ENCODE data around the gene ARHGAP22. TPM values are rescaled to one million over a fixed set of nuclear protein-coding genes. Genes with fewer than 3 reads are reported as not detected.
A peak's percentile ranks its signal among the peaks of the same experiment; 100 is the strongest.

The ARHGAP22 gene
- total and polyA plus RNA-seq, 7 experiments from 2014 or later = 0.37 to 2.9 (median 1.1) TPM; not detected in 3

DNA sequence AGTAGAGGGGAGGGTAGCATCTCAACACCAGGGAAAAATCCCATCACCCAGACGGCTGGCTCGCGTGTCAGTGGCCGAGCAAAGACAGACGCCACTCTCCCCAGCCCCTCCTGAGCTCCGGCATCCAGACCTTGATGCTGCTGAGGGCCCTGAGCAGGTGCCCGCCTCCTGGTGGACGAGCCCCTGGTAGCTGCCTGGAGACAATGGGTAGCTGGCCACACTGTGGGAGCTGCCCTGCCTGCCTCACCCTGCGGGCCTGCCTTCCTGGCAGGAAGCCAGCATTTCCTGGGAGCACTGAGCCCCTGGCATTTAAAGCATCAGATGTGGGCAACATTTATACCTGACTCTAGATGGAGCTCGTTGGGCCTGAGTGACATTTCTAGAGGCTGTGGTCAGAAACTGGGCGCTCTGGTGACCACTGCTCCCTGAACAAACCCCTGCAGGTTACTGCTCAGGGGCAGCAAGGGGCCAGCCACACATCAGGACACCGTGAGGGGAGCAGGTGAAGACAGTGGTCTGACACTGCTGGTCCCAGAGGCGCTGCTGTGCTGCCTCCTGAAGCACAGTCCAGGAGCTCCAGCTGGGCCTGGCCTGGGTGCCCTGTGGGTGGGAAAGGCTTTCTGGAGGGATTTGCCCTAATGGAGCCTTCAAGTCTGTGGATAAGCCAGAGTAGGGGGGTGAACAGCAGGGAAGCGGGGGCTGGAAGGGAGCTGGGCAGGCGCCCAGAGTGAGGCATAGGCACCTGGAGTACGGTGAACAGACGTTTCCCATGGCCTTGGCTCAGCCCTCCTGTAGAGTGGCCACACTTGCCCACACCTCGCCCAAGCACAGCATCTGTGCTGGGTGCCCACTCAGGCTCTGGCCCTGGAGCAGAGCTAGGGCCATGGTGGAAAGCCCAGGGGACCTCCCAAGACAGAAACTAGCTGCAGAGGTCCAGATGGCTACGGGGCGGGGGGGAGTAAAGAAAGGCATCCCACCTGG lies 159.7 kb downstream of the ARHGAP22 start:
- H3K9me3 ChIP-seq (ENCODE audit: control insufficient read depth in 2 of 3, low read length in 3 of 3) = no peaks in the 10 kb centered on the region
- H3K4me1 ChIP-seq (ENCODE audit: control insufficient read depth in 2 of 2, insufficient read depth in 2 of 2, low read length in 2 of 2) = no peaks in the 10 kb centered on the region
- ChIA-PET CTCF (interaction anchor here (0.7 kb wide), 1 partner anchor 81 kb away, joined by 3 read pairs; no protein-coding TSS in a partner anchor), POLR2A (interaction anchor here (0.7 kb wide), 1 partner anchor 59 kb away, joined by 4 read pairs; no protein-coding TSS in a partner anchor)
- H3K27ac ChIP-seq (ENCODE audit: low read depth, low read length) = no peak overlapping the region
- Mint-ChIP-seq H3K27me3 (peaks cover 0 to 4% (median 0%) of the 10 kb centered on the region in 5 donors), H3K4me3 (no peak overlapping the region), H3K27ac (no peak overlapping the region), H3K36me3 (no peaks in the 10 kb centered on the region), H3K4me1 (no peaks in the 10 kb centered on the region), H3K9me3 (no peaks in the 10 kb centered on the region)
- ATAC-seq (no peak), DNase-seq (no peak)
- H3K36me3 ChIP-seq (ENCODE audit: control insufficient read depth in 2 of 3, insufficient read depth in 3 of 3, low read length in 3 of 3) = no peaks in the 10 kb centered on the region
- intact Hi-C loops (cut with micrococcal nuclease) = no loop called here
- H3K27me3 ChIP-seq (ENCODE audit: control insufficient read depth in 2 of 2, insufficient read depth in 2 of 2, low read length in 2 of 2) = no peaks in the 10 kb centered on the region
- no peak overlapping the region for H3K4me3 ChIP-seq (ENCODE audit: low read length)

DNA sequence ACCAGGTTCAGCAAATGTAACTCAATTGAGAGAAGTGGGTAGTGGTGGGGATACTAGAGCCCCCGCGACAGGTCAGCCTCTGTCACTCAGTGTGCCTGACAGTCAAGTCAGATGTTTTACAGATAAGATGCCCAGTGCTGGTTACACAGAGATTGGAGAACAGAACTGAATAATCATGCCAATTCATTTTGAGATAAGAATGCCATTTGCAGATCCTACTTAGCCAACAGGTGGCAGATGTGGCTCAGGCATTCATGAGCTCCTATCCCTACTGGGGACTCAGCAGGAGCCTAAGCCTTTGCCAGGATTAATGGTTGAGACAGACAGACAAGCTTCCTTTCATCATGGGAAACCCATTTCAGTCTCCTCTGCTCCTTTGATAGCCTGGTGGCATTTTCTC lies 160.6 kb downstream of the ARHGAP22 start:
- H3K4me3 Mint-ChIP-seq = no peak overlapping the region
- H3K4me3 ChIP-seq (ENCODE audit: low read length) = no peak overlapping the region
- no peaks in the 10 kb centered on the region for H3K36me3 ChIP-seq (ENCODE audit: control insufficient read depth in 2 of 3, insufficient read depth in 3 of 3, low read length in 3 of 3)
- no peaks in the 10 kb centered on the region for H3K9me3 Mint-ChIP-seq
- H3K4me1 ChIP-seq (ENCODE audit: control insufficient read depth in 2 of 2, insufficient read depth in 2 of 2, low read length in 2 of 2) = no peaks in the 10 kb centered on the region
- DNase-seq (no peak), ATAC-seq (no peak)
- no peaks in the 10 kb centered on the region for H3K27me3 ChIP-seq (ENCODE audit: control insufficient read depth in 2 of 2, insufficient read depth in 2 of 2, low read length in 2 of 2)
- peaks cover 0 to 3% (median 0%) of the 10 kb centered on the region in 5 donors for H3K27me3 Mint-ChIP-seq
- H3K4me1 Mint-ChIP-seq = no peaks in the 10 kb centered on the region
- no peaks in the 10 kb centered on the region for H3K36me3 Mint-ChIP-seq
- CTCF ChIA-PET = no interaction called here
- no peak overlapping the region for H3K27ac ChIP-seq (ENCODE audit: low read depth, low read length)
- H3K9me3 ChIP-seq (ENCODE audit: control insufficient read depth in 2 of 3, low read length in 3 of 3) = no peaks in the 10 kb centered on the region
- H3K27ac Mint-ChIP-seq = no peak overlapping the region
- POLR2A ChIA-PET = interaction anchor here (0.7 kb wide), 1 partner anchor 58 kb away, joined by 4 read pairs; no protein-coding TSS in a partner anchor
- intact Hi-C loops (cut with micrococcal nuclease) = no loop called here

DNA sequence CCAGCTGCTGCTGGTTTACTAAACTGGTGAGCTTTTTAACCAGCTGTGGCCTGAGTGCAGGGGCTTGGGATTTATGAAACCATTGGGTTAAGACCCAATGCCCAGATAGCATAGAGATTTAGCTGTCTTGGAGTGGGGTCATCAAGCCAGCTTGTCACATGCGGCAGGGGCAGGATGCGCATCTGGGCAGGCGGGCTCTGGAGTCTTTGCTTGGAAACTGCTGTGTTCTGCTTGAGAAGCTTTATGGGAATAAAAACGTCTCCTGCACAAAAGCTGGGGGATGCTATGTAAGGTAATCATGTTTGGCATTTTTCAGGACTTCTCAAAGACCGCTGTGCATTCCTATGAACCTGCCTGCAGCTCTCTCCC lies 162.1 kb downstream of the ARHGAP22 start:
- ChIA-PET POLR2A (no interaction called here), CTCF (no interaction called here)
- Histone ChIP-seq H3K9me3 (ENCODE audit: control insufficient read depth in 2 of 3, low read length in 3 of 3) (no peaks in the 10 kb centered on the region), H3K36me3 (ENCODE audit: control insufficient read depth in 2 of 3, insufficient read depth in 3 of 3, low read length in 3 of 3) (no peaks in the 10 kb centered on the region), H3K4me1 (ENCODE audit: control insufficient read depth in 2 of 2, insufficient read depth in 2 of 2, low read length in 2 of 2) (no peaks in the 10 kb centered on the region), H3K4me3 (ENCODE audit: low read length) (no peak overlapping the region), H3K27me3 (ENCODE audit: control insufficient read depth in 2 of 2, insufficient read depth in 2 of 2, low read length in 2 of 2) (no peaks in the 10 kb centered on the region), H3K27ac (ENCODE audit: low read depth, low read length) (no peak overlapping the region)
- ATAC-seq (no peak), DNase-seq (no peak)
- Mint-ChIP-seq H3K4me1 (no peaks in the 10 kb centered on the region), H3K9me3 (no peaks in the 10 kb centered on the region), H3K4me3 (no peak overlapping the region), H3K36me3 (peaks cover 0 to 4% (median 0%) of the 10 kb centered on the region in 5 donors), H3K27me3 (no peaks in the 10 kb centered on the region), H3K27ac (no peak overlapping the region)
- intact Hi-C loops (cut with micrococcal nuclease) = no loop called here

DNA sequence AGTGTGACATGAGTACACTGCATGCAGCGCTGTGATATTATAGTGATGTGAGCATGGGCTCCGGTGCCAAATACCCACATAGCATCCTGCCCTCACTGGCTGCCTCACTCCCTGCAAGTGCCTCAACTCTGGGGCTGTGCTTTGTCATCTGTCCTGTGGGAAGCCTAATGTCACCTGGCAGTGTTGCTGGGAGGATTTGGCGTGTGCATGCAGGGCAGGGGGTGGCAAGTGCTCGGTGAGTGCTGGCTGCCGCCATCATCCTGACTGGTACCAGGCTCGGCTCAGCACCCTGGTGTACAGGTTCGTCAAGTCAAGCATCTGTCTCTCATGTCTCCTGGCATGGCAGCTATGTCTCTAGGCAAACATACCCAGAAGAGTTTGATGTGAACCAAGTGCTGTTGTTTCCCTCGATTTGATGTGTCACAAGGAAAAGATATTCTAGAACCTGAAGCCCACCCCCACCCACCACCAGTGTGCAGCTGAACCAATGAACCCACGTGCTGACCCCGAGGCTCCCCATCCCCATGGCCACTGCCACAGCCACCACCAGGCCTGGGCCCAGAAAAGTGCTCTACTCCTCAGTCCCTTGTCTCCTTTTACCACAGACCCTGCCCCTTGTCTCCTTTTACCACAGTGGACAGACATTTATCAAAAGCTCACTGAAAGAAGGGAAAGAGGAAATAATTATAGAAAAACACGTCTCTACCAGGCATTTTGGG lies 162.6 kb downstream of the ARHGAP22 start:
- no peaks in the 10 kb centered on the region for H3K4me1 Mint-ChIP-seq
- ChIA-PET CTCF (no interaction called here), POLR2A (no interaction called here)
- ATAC-seq (no peak), DNase-seq (no peak)
- no peaks in the 10 kb centered on the region for H3K36me3 ChIP-seq (ENCODE audit: control insufficient read depth in 2 of 3, insufficient read depth in 3 of 3, low read length in 3 of 3)
- H3K27me3 Mint-ChIP-seq = no peaks in the 10 kb centered on the region
- no peak overlapping the region for H3K4me3 ChIP-seq (ENCODE audit: low read length)
- no peaks in the 10 kb centered on the region for H3K4me1 ChIP-seq (ENCODE audit: control insufficient read depth in 2 of 2, insufficient read depth in 2 of 2, low read length in 2 of 2)
- H3K9me3 ChIP-seq (ENCODE audit: control insufficient read depth in 2 of 3, low read length in 3 of 3) = no peaks in the 10 kb centered on the region
- no peaks in the 10 kb centered on the region for H3K27me3 ChIP-seq (ENCODE audit: control insufficient read depth in 2 of 2, insufficient read depth in 2 of 2, low read length in 2 of 2)
- intact Hi-C loops (cut with micrococcal nuclease) = no loop called here
- no peaks in the 10 kb centered on the region for H3K9me3 Mint-ChIP-seq
- peaks cover 0 to 4% (median 0%) of the 10 kb centered on the region in 5 donors for H3K36me3 Mint-ChIP-seq
- H3K27ac ChIP-seq (ENCODE audit: low read depth, low read length) = no peak overlapping the region
- H3K4me3 Mint-ChIP-seq = no peak overlapping the region
- peak overlapping the region in 1 of 9 donors; percentile 75 for H3K27ac Mint-ChIP-seq

DNA sequence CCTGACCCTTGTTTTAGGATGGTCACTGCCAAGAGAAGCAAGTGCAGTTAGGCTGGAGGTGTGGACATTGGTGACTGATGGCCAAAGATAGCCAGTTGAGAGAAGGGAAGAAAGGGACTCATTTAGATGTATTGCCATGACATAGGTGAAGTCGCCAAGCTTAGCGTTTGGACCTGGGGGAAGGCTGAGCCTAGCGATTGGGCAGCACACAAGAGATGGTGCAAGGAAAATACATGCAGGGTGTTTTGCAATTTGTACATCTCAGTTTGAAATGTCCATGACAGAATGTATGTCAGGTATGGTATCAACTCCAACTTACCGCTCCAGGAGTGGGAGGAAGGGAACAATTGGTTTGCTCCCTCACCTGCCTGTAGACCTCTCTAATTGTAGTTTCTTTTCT lies 164.1 kb downstream of the ARHGAP22 start:
- H3K27me3 ChIP-seq (ENCODE audit: control insufficient read depth in 2 of 2, insufficient read depth in 2 of 2, low read length in 2 of 2) = no peaks in the 10 kb centered on the region
- DNase-seq = no peak
- H3K4me3 ChIP-seq (ENCODE audit: low read length) = no peak overlapping the region
- H3K36me3 ChIP-seq (ENCODE audit: control insufficient read depth in 2 of 3, insufficient read depth in 3 of 3, low read length in 3 of 3) = peaks cover 0 to 4% (median 3%) of the 10 kb centered on the region in 3 experiments
- Mint-ChIP-seq H3K27me3 (no peaks in the 10 kb centered on the region), H3K4me3 (no peak overlapping the region), H3K36me3 (peaks cover 0 to 7% (median 0%) of the 10 kb centered on the region in 5 donors), H3K4me1 (no peaks in the 10 kb centered on the region), H3K27ac (no peak overlapping the region), H3K9me3 (no peaks in the 10 kb centered on the region)
- H3K9me3 ChIP-seq (ENCODE audit: control insufficient read depth in 2 of 3, low read length in 3 of 3) = no peaks in the 10 kb centered on the region
- H3K4me1 ChIP-seq (ENCODE audit: control insufficient read depth in 2 of 2, insufficient read depth in 2 of 2, low read length in 2 of 2) = no peaks in the 10 kb centered on the region
- ATAC-seq = no peak
- no peak overlapping the region for H3K27ac ChIP-seq (ENCODE audit: low read depth, low read length)
- CTCF ChIA-PET = no interaction called here
- intact Hi-C loops (cut with micrococcal nuclease) = no loop called here
- POLR2A ChIA-PET = no interaction called here

DNA sequence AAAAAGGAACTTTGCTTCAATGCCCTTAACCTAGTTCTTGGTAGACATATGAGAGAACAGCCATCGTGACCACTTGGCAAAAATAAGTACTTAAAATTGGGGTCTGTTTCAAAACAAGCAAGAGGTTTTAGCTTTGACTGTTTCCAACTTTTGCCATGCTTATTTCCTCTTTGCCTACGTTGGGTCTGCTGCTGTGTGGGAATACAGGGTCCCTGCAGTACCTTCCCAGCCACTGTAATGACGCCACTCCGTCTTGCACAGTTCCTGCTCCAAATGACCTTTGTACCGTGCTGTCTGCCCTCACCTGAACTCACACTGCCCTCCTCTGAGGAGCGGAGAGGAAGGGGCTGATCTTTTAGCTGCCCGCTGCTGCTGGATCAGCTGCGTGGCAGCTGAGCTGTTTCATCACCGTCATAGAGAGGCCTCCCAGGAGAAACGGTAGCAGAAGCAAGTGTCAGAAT lies 165.3 kb downstream of the ARHGAP22 start:
- Mint-ChIP-seq H3K9me3 (no peaks in the 10 kb centered on the region), H3K27ac (no peak overlapping the region), H3K4me1 (no peaks in the 10 kb centered on the region), H3K36me3 (peaks cover 0 to 10% (median under 1%) of the 10 kb centered on the region in 5 donors), H3K27me3 (no peaks in the 10 kb centered on the region), H3K4me3 (no peak overlapping the region)
- Histone ChIP-seq H3K4me3 (ENCODE audit: low read length) (no peak overlapping the region), H3K27ac (ENCODE audit: low read depth, low read length) (no peak overlapping the region), H3K9me3 (ENCODE audit: control insufficient read depth in 2 of 3, low read length in 3 of 3) (no peaks in the 10 kb centered on the region), H3K27me3 (ENCODE audit: control insufficient read depth in 2 of 2, insufficient read depth in 2 of 2, low read length in 2 of 2) (no peaks in the 10 kb centered on the region), H3K36me3 (ENCODE audit: control insufficient read depth in 2 of 3, insufficient read depth in 3 of 3, low read length in 3 of 3) (peaks cover 0 to 5% (median 5%) of the 10 kb centered on the region in 3 experiments), H3K4me1 (ENCODE audit: control insufficient read depth in 2 of 2, insufficient read depth in 2 of 2, low read length in 2 of 2) (no peaks in the 10 kb centered on the region)
- DNase-seq = no peak
- POLR2A ChIA-PET = interaction anchor here (1.3 kb wide), 1 partner anchor 8 kb away, joined by 4 read pairs; no protein-coding TSS in a partner anchor
- no peak for ATAC-seq
- intact Hi-C loops (cut with micrococcal nuclease) = no loop called here
- CTCF ChIA-PET = no interaction called here
